Fibroblast of the aortic adventitia (primary cell): Measurements from ENCODE around the gene CPLX1. TPM values are rescaled to one million over a fixed set of nuclear protein-coding genes. Genes with fewer than 3 reads are reported as not detected.

ENCODE experiments used
- DNase-seq: peaks from one replicate; pipeline ENCODE4 v3.0.0-alpha.2; 2010; ENCODE audit warnings: low read depth
- H3K4me3 ChIP-seq: 2 replicates; pipeline ENCODE4 v1.5.1; 2011; ENCODE audit warnings: low read depth, mild to moderate bottlenecking, control low read depth, low read length, moderate library complexity
- total RNA-seq: library from RNA; depleted of rRNA; stranded (reverse); fragments of >200 nt; gene quantifications from 2 replicates; pipeline ENCODE4 v1.2.3, GENCODE V29; 2012; ENCODE audit warnings: low replicate concordance
- TF ChIP-seq, protein P1 (sequence below): IDR thresholded peaks from 2 replicates; pipeline ENCODE4 v1.5.1; 2011; ENCODE audit warnings: mild to moderate bottlenecking, low read length, control low read depth, inconsistent platforms; ENCODE audit not compliant: insufficient read depth

Gene CPLX1
- total RNA-seq, 1 donor: not detected

DNA sequence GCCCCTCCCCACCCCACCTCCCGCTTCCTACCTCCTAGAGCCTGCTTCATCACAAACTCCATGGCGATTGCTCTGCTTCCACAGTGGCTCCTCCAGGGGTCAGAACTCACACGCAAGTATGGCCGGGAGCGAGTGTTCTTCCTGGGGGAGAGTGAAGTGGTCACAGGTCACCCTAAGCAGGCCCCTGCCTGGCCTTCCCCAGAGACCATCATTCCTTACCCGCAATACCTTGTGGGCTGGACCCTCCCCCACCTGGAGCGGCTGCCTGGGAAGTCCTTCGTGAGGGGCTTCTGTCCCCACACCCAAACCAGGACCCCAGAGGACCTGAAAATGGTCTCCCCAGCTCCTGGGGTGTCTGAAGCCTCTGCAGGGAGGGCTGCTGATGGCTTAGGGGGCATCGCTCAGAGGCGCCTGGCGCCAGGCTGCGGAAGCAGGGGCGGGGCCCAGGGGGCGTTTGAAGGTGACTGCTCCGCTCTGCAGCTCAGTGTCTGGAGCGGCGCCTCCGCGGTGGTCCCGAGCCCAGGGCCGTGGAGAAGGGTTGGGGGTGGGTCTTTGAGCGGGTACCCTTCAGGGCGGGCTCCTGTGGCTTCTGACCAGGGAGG is 1.4 kb downstream of the CPLX1 start:
- DNase-seq: no peak
- TF ChIP-seq, protein P1, sequence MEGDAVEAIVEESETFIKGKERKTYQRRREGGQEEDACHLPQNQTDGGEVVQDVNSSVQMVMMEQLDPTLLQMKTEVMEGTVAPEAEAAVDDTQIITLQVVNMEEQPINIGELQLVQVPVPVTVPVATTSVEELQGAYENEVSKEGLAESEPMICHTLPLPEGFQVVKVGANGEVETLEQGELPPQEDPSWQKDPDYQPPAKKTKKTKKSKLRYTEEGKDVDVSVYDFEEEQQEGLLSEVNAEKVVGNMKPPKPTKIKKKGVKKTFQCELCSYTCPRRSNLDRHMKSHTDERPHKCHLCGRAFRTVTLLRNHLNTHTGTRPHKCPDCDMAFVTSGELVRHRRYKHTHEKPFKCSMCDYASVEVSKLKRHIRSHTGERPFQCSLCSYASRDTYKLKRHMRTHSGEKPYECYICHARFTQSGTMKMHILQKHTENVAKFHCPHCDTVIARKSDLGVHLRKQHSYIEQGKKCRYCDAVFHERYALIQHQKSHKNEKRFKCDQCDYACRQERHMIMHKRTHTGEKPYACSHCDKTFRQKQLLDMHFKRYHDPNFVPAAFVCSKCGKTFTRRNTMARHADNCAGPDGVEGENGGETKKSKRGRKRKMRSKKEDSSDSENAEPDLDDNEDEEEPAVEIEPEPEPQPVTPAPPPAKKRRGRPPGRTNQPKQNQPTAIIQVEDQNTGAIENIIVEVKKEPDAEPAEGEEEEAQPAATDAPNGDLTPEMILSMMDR: no peak
- H3K4me3 ChIP-seq: no peak overlapping the region

DNA sequence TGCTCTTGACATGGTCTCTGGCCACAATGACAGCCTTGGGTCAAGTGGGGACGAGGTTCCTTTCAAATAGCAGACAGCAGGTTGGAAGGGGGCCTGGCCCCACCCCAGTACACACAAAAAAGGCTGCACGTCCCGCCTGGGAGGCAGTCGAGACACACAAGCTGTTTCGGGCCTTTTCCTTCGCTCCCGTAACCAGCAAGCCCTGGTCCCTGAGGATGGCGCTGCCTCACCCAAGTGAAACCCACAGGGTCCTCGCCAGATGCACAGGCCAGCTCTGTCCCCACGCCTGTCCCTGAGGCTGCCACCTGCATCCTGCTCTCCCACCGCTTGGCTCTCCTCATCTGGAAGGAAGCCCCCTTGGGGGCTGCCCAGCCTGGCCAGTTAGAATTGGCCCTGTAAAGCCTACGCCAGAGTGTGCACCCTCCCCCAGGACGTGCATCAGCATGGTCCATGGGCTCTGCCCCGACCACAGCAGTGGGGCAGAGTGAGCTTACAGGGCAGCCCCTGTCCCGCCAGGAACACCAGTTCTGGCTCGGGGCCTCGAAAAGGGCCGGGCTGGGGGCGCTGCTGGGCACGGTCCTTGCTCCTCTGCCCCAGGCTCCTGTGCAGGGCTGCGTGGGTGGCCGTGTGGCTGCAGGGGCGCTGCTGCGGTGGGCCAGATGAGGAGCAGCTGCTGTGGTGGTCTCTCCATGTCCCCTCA is 2.0 kb downstream of the CPLX1 start:
- TF ChIP-seq, protein P1: no peak
- DNase-seq: no peak
- H3K4me3 ChIP-seq: no peak overlapping the region

DNA sequence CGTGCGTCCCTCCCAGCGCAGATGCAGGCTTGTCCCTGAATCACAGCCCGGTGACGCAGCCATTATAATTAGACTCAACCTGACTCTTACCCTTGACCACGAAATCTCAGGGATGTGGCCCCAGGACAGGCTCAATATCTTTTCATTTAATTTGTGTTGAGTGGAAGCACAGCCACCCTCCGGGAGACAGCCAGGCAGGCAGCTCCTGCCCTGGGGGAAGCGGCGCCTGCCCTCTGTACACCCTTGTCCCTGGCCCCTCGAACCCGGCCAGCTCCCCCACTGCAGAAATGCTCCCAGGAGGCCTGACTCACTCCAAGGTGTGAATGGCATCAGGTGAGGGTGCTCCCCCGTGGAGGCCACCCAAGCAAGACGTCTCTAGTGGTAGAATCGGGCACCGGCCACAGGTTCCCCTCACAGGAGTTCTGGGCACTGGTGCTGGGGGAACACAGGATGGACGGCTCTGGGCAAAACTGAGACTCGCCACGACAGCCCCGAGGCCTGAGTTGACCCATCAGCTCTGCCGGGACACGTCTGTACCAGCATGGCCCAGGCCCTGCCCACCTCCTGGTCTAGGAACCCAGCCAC is 2.7 kb downstream of the CPLX1 start:
- DNase-seq: no peak
- TF ChIP-seq, protein P1: no peak

DNA sequence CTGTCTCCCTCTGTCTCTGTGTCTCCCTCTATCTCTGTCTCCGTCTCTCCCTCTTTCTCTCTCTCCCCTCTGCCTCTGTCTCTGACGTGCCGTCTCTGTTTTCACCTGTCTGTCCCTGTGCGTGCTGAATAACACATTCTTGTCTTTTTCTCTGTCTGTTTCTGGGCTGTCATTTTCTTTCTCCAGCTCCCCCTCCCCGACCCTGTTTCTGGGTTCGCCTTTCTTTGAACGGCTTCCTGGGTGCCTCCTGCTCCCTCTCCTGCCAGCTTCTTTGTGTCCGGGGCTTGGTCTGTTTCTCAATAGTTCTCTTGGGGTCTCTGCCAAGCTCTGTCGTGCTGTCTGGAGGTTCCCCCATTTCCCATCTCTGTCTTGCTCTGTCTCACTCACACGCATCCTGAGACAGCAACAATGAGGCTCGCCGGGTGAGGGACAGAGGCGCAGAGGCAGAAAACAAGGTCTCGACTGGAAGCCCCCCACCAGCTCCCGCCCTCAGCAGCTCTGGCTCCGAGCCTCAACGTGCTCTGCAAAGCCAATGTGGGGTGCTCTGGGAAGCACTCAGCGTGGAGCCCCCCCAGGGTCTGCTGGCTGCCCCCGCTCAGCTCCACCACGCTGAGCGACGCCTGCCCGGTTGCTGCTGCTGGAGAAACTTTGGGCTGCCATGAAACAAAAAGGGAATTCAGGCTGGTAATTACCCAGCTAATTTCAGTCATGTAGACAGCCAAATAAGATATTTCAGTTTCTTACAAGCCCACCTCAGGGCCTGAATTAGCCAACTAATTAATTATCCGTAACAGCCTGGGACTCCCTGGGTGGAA is 3.4 kb downstream of the CPLX1 start:
- no peak for DNase-seq
- TF ChIP-seq, protein P1: no peak

More for the DNA sequence above, 2.7 kb downstream of the CPLX1 start:
- H3K4me3 ChIP-seq: no peak overlapping the region

DNA sequence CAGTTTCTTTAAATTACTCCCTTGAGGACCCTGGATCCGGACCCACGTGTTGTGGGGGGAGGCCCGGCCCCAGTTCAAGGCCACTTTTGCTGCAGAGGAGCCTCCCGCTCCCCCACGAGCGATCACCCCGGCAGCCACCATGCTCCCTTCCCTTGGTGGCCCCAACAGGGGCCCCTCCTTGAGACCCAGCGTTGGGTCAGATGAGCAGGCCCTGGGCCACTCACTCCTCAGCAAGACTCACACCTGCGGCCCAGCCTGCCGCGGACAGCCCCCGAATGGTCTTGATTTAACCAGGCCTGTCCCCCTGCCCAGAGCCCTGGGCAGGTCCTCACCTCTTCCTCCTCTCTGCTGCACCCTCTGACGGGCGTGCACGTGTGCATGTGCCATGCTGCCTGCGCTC is 4.3 kb downstream of the CPLX1 start:
- TF ChIP-seq, protein P1: no peak
- no peak overlapping the region for H3K4me3 ChIP-seq
- DNase-seq: no peak

More for the DNA sequence above, 3.4 kb downstream of the CPLX1 start:
- H3K4me3 ChIP-seq: no peak overlapping the region

DNA sequence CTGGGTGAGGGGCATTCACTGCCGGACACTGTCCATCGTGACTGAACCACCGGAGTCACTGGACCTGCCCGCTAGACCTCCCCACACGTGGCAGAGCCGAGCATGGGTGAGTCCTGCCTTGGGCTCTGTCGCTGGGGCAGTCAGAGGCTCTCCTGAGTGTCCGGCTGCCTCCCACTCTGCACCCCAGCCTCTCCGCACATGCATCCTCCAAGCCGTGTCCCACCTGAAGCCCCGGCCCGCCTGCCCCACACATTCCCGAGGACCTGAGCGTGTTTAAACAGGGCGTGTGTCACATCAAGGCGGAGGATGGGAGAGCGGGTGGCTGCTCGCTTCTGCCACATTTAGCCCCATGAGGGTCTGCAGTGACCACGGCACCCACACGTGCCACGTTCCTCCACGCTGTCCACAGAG is 4.7 kb downstream of the CPLX1 start:
- TF ChIP-seq, protein P1: no peak
- no peak for DNase-seq
- H3K4me3 ChIP-seq: no peak overlapping the region
